HAP-1 (cell line): ENCODE results near the gene MECR.

Source experiments
- DNase-seq, 2 experiments: peaks; one replicate each; pipeline ENCODE4 v3.0.0-alpha.2; 2016 to 2020; ENCODE audit warnings: low spot score in 2 of 2
- H3K27me3 ChIP-seq: fragments of 250-450 bp; sonication (Bioruptor Pico); 2 replicates; pipeline ENCODE4 v1.5.1; 2020; ENCODE audit warnings: low read depth, mild to moderate bottlenecking, moderate library complexity
- H3K36me3 ChIP-seq: fragments of 250-450 bp; sonication (Bioruptor Pico); replicated peaks from 2 replicates; pipeline ENCODE4 v1.5.1; 2020; ENCODE audit warnings: mild to moderate bottlenecking
- H3K4me1 ChIP-seq: fragments of 250-450 bp; sonication (Bioruptor Pico); 2 replicates; pipeline ENCODE4 v1.5.1; 2020; ENCODE audit warnings: mild to moderate bottlenecking
- H3K4me3 ChIP-seq: fragments of 250-450 bp; sonication (Bioruptor Pico); 2 replicates; pipeline ENCODE4 v1.5.1; 2020; ENCODE audit warnings: mild to moderate bottlenecking, moderate library complexity
- H3K9me3 ChIP-seq: fragments of 250-450 bp; sonication (Bioruptor Pico); 2 replicates; pipeline ENCODE4 v1.5.1; 2020; ENCODE audit warnings: mild to moderate bottlenecking, moderate library complexity
- in situ Hi-C: fragments of 300-500 bp; cut with MboI; formaldehyde crosslinking; loops from 3 replicates; pipeline ENCODE4 v1.14.3; 2020; ENCODE audit warnings: low sequenced_read_pairs, inconsistent platforms, mixed read lengths

The MECR gene

DNA sequence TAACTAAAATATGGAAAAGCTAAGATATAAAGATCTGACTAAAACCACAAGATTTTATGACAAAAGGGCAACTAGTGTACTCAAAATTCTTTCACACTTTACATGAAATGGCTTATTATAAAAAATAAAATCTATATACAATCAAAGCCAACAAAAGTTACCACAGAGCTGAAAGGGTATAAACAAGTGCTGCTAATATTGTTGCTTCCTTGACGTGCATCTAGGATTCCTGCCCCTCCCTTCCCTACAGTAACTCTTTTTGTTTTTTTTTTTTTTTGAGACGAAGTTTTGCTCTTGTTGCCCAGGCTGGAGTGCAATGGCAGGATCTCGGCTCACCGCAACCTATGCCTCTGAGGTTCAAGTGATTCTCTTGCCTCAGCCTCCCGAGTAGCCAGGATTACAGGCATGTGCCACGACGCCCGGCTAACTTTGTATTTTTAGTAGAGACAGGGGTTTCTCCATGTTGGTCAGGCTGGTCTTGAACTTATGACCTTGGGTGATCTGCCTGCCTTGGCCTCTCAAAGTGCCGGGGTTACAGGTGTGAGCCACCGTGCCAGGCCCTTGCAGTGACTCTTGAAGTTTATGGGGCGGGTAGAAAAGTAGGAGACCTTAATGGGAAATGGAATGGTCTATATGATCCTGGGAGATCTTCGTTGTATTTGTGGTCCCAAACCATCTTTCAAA, 53.6 kb downstream of the MECR start:
- Histone ChIP-seq H3K27me3 (no peaks in the 10 kb centered on the region), H3K9me3 (no peaks in the 10 kb centered on the region), H3K4me1 (peaks cover 29% of the 10 kb centered on the region), H3K36me3 (peaks cover 22% of the 10 kb centered on the region), H3K4me3 (no peak overlapping the region)
- DNase-seq = no peak
- in situ Hi-C loops = no loop called here

DNA sequence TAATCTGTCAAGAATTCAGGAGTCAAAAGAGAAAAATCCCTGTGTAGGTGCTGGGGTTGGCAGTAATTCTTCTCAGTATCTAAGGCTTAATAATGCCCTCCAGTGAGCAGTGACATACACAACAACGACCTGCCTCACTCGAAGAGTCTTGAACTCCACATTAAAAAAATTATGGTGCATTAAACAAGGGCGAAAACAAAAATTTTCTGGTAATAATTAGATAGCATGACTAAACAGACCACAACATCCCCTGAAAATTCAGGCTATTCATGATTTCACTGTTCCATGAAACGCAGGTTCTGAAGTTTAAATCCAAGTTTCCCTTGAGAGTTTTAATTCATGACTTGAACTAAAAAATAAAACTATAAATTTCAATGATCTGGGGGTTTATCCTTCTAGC, 54.2 kb downstream of the MECR start:
- DNase-seq = no peak
- no peak overlapping the region for H3K4me3 ChIP-seq
- no peaks in the 10 kb centered on the region for H3K9me3 ChIP-seq
- peaks cover 21% of the 10 kb centered on the region for H3K36me3 ChIP-seq
- peaks cover 31% of the 10 kb centered on the region for H3K4me1 ChIP-seq
- H3K27me3 ChIP-seq = no peaks in the 10 kb centered on the region
- in situ Hi-C loops = no loop called here

DNA sequence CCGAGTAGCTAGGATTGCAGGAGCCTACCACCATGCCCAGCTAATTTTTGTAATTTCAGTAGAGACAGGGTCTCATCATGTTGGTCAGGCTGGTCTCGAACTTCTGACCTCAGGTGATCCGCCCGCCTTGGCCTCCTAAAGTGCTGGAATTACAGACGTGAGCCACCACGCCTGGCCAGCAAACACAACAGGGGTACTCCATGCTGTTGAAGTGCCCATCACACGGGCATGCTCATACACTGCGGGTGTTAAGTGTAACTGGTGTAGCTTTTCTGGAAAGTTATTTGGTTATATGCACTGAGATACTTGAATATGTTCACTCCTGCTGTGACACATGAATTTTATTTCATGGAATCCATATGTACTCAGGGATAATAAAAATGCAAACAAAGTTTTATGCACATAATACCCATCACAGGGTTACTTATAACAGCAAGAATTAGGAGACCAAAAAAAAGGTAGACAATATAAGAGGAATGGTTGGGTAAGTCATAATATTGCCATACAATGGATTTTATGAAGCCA, 58.3 kb downstream of the MECR start:
- no peaks in the 10 kb centered on the region for H3K9me3 ChIP-seq
- peaks cover 19% of the 10 kb centered on the region for H3K4me1 ChIP-seq
- in situ Hi-C loops = no loop called here
- DNase-seq = no peak
- peaks cover 15% of the 10 kb centered on the region for H3K36me3 ChIP-seq
- no peaks in the 10 kb centered on the region for H3K27me3 ChIP-seq
- H3K4me3 ChIP-seq = no peak overlapping the region

DNA sequence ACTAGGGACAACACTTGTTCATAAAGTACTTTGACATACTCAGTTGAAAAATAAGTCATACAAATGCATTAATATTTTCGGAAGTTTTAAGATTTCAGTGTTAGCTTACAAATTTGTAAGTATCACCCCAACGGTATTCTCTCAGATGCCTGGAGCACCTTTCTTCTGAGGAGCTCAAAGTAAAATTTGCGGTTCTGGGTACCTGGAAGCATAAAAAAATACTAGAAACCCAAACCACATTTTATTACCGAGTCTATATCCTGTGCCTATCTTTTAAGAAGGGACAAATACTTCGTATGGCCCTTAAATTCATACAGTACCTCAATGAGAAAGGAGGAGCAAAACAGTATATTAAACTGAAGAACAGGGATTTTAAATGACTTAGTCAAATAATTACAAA, 59.2 kb downstream of the MECR start:
- in situ Hi-C loops = no loop called here
- H3K9me3 ChIP-seq = no peaks in the 10 kb centered on the region
- no peak for DNase-seq
- peaks cover 13% of the 10 kb centered on the region for H3K4me1 ChIP-seq
- H3K4me3 ChIP-seq = no peak overlapping the region
- H3K36me3 ChIP-seq = peaks cover 22% of the 10 kb centered on the region
- no peaks in the 10 kb centered on the region for H3K27me3 ChIP-seq

DNA sequence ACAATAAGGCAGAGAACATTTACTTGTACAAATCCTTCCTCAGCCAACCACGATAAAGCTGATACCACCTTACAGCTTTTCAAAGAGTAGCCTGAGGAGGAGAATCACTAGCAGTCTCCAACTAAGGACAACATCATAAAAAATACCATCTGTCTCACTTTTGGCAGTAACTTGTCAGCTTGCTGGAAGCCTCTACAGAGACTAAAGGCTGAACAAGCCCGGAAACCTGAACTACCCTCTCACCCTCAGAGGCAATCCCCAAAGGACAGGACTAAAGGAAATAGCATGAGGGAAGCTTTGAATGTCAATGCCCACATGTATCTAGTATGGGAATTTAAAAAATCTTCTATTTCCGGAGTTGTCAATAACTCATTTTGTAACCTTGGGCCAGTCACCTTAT, 59.6 kb downstream of the MECR start:
- no peak for DNase-seq
- no peaks in the 10 kb centered on the region for H3K27me3 ChIP-seq
- in situ Hi-C loops = no loop called here
- peaks cover 8% of the 10 kb centered on the region for H3K4me1 ChIP-seq
- H3K36me3 ChIP-seq = peaks cover 26% of the 10 kb centered on the region
- H3K9me3 ChIP-seq = no peaks in the 10 kb centered on the region
- H3K4me3 ChIP-seq = no peak overlapping the region

DNA sequence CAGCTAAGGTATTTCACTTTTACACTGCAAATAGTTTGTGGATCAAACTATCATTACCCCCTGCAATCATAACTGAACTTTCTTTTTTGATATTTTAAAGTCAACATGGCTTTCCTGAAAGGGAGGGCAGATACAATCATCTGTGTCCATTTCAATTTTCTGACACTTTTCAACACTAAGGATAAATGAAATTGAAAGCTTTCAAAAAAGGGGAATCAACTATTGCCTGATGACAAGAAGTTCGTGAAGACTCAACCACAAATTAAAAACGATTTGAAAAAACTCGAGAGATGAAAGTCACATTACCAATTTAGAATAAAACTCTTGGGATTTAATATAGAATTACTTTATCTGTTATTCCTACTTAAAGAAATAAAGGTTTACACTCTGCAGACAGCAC, 60.8 kb downstream of the MECR start:
- H3K4me1 ChIP-seq = peaks cover 16% of the 10 kb centered on the region
- no peaks in the 10 kb centered on the region for H3K9me3 ChIP-seq
- DNase-seq = no peak
- in situ Hi-C loops = no loop called here
- peaks cover 30% of the 10 kb centered on the region for H3K36me3 ChIP-seq
- H3K27me3 ChIP-seq = no peaks in the 10 kb centered on the region
- H3K4me3 ChIP-seq = no peak overlapping the region

DNA sequence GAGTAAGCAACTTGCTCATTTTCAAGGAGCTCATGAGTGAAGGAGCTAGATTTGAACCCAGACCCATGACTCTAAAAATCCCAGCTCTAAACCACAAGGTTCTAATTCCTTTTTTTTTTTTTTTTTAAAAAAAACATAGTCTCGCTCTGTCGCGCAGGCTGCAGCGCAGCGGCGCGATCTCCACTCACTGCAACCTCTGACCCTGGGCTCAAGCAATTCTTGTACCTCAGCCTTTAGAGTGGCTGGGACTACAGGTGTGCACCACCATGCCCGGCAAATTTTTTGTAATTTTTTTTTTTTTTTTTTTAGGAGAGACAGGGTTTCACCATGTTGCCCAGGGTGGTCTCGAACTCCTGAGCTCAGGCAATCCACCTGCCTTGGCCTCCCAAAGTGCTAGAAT, 62.8 kb downstream of the MECR start:
- DNase-seq = no peak
- in situ Hi-C loops = no loop called here
- H3K9me3 ChIP-seq = no peaks in the 10 kb centered on the region
- H3K4me3 ChIP-seq = no peak overlapping the region
- no peaks in the 10 kb centered on the region for H3K27me3 ChIP-seq
- peaks cover 32% of the 10 kb centered on the region for H3K4me1 ChIP-seq
- peaks cover 39% of the 10 kb centered on the region for H3K36me3 ChIP-seq

DNA sequence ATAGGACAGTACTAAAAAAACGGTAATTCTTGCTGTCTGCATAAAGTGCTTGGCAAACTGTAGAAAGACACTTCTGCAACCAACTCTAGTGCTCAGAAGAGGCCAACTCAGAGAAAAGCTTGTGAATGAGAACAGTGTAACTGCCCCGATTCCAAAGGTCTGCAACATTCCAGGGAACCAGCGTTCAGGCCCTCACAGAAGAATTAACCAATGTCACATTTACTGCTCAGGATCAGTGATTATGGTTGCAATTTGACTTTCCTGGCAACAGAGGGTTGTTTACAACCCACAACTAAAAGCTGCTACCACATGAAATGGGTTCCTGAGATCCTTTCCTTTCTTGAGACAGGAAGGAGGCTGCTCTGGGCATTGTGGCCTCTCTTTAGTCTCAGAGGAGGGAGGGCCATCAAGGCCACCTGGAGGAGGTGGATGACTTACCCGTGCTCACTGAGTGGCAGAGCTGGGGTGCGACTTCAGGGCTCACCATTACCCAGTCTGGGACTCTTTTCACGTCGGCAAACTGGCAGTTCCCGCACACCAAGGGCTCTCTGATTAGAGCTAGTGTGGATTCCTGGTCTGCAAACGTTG, 64.3 kb downstream of the MECR start:
- Histone ChIP-seq H3K36me3 (peaks cover 45% of the 10 kb centered on the region), H3K9me3 (no peaks in the 10 kb centered on the region), H3K27me3 (no peaks in the 10 kb centered on the region), H3K4me1 (peaks cover 28% of the 10 kb centered on the region), H3K4me3 (no peak overlapping the region)
- in situ Hi-C loops = no loop called here
- no peak for DNase-seq

DNA sequence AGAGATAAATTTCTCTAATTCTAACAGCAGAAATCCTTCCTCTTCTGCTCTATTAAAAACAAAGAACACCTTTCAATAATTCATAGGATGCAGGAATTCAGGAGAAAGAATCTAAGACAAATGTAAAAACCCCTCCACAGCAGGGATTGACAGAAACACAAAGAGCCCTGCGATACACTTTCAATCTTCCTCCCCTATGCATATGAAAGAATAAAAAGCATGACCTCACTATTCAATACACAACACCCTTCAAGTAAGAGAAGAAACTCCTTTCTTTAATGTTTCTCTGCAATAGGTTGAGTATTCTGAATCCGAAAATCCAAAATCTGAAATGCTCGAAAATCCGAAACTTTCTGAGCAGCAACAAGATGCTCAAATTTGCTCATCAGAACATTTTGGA, 66.1 kb downstream of the MECR start:
- DNase-seq = peak; percentile 33 to 92
- peaks cover 24% of the 10 kb centered on the region for H3K4me1 ChIP-seq
- in situ Hi-C loops = no loop called here

DNA sequence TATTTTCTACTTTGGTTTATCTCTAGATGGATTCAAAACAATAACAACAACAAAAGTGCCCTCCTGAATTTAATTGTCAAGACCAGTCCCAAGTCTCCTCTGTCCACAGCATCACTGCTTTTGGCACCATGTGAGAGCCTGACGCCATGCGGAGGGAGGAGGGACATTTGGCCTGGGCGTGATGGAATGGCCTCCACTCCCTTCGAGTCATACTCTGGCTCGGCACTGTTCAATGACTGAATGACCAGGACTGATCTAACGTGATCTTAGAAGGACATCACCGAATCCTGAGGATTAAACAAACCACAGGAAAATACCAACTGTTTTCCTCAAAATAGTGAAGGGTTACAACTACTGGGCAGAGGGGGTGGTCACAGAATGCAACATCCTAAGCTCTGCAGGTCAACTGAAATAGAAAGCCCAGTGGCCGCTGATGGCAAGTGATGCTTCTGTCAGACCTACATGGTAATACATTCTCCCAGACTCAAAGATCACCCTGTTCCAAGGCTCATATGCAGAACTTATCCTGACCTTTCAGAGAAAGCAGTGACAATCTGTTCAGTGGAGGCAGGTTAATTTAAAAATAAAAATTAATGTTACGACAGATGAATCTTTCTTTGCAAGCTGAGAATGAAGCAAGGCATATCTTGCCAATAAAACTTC, 68.1 kb downstream of the MECR start:
- in situ Hi-C loops = no loop called here
- DNase-seq = no peak
- Histone ChIP-seq H3K9me3 (no peaks in the 10 kb centered on the region), H3K36me3 (peaks cover 65% of the 10 kb centered on the region), H3K4me3 (no peak overlapping the region), H3K4me1 (peaks cover 32% of the 10 kb centered on the region), H3K27me3 (no peaks in the 10 kb centered on the region)

More for the DNA sequence above, 66.1 kb downstream of the MECR start:
- no peak overlapping the region for H3K4me3 ChIP-seq
- H3K9me3 ChIP-seq = no peaks in the 10 kb centered on the region
- no peaks in the 10 kb centered on the region for H3K27me3 ChIP-seq
- H3K36me3 ChIP-seq = peaks cover 54% of the 10 kb centered on the region

DNA sequence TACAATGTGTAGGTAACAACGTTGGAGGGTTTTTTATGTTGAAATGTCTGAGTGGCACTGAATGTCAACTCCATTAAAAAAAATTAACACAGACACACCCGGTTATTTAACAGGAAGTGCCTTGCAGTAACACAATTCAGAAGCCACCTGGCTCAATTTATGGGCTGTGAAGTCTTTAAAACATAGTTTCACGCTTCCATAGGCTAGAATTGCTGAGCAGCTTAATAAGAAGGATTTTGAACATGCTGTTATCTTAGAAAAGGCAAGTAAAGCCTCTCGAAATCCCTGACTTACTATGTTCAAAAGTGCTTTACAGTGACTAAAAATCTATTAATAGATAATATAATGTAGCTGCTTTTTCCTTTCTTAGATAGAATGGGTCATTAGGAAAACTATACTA, 68.7 kb downstream of the MECR start:
- in situ Hi-C loops = no loop called here
- Histone ChIP-seq H3K9me3 (no peaks in the 10 kb centered on the region), H3K4me1 (peaks cover 38% of the 10 kb centered on the region), H3K36me3 (peaks cover 59% of the 10 kb centered on the region), H3K4me3 (no peak overlapping the region), H3K27me3 (no peaks in the 10 kb centered on the region)
- DNase-seq = no peak

DNA sequence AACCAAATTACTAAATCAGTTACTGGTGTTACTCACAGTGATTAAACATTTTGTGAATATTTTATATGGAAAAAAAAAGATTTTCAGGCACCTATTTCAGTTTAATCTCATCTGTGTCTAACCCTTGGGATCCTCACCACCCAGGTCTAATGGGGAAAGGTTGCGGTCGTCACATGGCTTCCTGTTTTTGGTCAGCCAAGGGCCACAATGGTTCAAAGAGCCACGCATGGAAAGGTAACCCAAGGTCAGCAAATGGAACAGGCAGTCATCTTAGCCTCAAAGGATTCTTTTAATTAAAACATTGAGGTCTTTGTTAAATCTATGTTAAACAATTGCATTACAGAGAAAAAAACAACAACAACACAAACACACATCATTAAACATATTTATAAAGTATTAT, 71.0 kb downstream of the MECR start:
- H3K4me3 ChIP-seq = no peak overlapping the region
- H3K36me3 ChIP-seq = peaks cover 68% of the 10 kb centered on the region
- no peaks in the 10 kb centered on the region for H3K9me3 ChIP-seq
- in situ Hi-C loops = no loop called here
- no peaks in the 10 kb centered on the region for H3K27me3 ChIP-seq
- no peak for DNase-seq
- H3K4me1 ChIP-seq = peaks cover 35% of the 10 kb centered on the region

DNA sequence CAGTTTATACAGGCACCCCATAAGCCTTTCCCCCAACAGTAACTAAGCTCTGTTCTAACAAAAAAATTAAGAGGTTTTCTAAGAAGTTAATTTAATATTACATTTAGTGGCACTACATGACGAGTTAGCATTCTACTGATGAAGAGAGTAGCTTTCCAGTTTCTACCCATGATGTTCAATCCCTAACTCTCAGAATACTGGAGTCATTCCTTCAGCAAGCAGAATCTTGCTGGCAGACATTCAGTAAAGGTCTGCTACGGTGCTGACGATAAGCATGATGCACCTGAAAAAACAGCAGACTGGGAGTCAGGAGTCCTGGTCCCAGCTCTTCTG, 73.5 kb downstream of the MECR start:
- Histone ChIP-seq H3K36me3 (peaks cover 78% of the 10 kb centered on the region), H3K27me3 (no peaks in the 10 kb centered on the region), H3K4me3 (no peak overlapping the region), H3K4me1 (peaks cover 21% of the 10 kb centered on the region), H3K9me3 (no peaks in the 10 kb centered on the region)
- DNase-seq = no peak
- in situ Hi-C loops = no loop called here

DNA sequence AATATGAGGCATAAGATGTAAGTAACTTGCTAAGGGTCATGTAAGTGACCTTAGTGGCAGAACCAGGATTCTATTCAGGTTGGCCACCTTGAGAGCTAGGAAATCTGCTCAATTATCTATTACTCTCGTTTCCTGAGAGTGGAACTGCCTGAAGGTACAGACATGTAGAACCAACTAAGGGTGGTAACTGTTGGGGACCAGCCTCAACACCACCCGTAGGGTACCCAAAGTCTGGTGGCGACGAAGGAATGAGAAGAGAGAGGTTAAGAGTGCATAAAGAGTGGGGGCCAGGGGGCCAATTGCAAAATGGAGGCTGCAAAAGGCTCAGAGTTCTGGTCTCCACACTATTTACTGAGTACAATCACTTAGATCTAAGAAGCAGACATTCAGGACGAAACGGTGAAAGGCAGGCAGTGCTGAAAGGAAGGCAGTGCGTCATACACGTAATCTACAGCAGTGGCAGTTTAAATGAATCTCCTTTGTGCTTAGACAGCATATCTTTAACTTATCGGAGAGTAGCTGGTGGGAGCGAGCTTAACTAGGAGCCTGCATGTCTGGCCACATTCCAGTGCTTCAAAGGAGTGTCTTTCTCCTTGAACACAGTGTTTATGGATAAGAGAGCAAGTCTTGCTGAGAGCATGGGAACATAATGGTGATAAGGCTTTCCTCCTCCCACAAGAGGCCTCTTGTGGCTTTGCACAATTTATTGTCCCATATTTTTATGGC, 74.0 kb downstream of the MECR start:
- Histone ChIP-seq H3K4me1 (peaks cover 21% of the 10 kb centered on the region), H3K27me3 (no peaks in the 10 kb centered on the region), H3K4me3 (no peak overlapping the region), H3K36me3 (peaks cover 83% of the 10 kb centered on the region), H3K9me3 (no peaks in the 10 kb centered on the region)
- peak; percentile 59 to 66 for DNase-seq
- in situ Hi-C loops = no loop called here
